ENCODE data around the gene PEF1.

The PEF1 gene

GRCh38 chr1:31681415-31681814 lies 36.7 kb upstream of the PEF1 start:
- no peak overlapping the region for H3K4me3 ChIP-seq (ENCODE audit: low read depth, low read length)
- H3K9me3 ChIP-seq (ENCODE audit: control insufficient read depth, insufficient read depth, low read length): no peaks in the 10 kb centered on the region
- H3K27me3 ChIP-seq (ENCODE audit: control insufficient read depth, insufficient read depth, low read length): no peaks in the 10 kb centered on the region
- H3K36me3 ChIP-seq (ENCODE audit: control insufficient read depth, insufficient read depth, low read length): peaks cover 3% of the 10 kb centered on the region; the same call in 1 of the 2 replicates
- H3K9ac ChIP-seq (ENCODE audit: low read depth, low read length): no peak overlapping the region
- H3K4me1 ChIP-seq (ENCODE audit: control insufficient read depth, insufficient read depth, low read length): no peaks in the 10 kb centered on the region
- no peak overlapping the region for H3K27ac ChIP-seq (ENCODE audit: low read depth, low read length)

- Histone ChIP-seq H3K36me3 (ENCODE audit: control insufficient read depth, insufficient read depth, low read length) (peaks cover 3% of the 10 kb centered on the region; the same call in 1 of the 2 replicates), H3K4me1 (ENCODE audit: control insufficient read depth, insufficient read depth, low read length) (peaks cover 3% of the 10 kb centered on the region; the same call in 1 of the 2 replicates), H3K9me3 (ENCODE audit: control insufficient read depth, insufficient read depth, low read length) (no peaks in the 10 kb centered on the region), H3K4me3 (ENCODE audit: low read depth, low read length) (no peak overlapping the region), H3K9ac (ENCODE audit: low read depth, low read length) (no peak overlapping the region), H3K27me3 (ENCODE audit: control insufficient read depth, insufficient read depth, low read length) (no peaks in the 10 kb centered on the region), H3K27ac (ENCODE audit: low read depth, low read length) (no peak overlapping the region)
Observed at GRCh38 chr1:31679676-31680230, 35.1 kb upstream of the PEF1 start.

- Histone ChIP-seq H3K27ac (ENCODE audit: low read depth, low read length) (no peak overlapping the region), H3K9ac (ENCODE audit: low read depth, low read length) (no peak overlapping the region), H3K4me3 (ENCODE audit: low read depth, low read length) (no peak overlapping the region), H3K36me3 (ENCODE audit: control insufficient read depth, insufficient read depth, low read length) (peaks cover 3% of the 10 kb centered on the region; the same call in 1 of the 2 replicates), H3K4me1 (ENCODE audit: control insufficient read depth, insufficient read depth, low read length) (peaks cover 6% of the 10 kb centered on the region; the same call in 1 of the 2 replicates), H3K9me3 (ENCODE audit: control insufficient read depth, insufficient read depth, low read length) (no peaks in the 10 kb centered on the region), H3K27me3 (ENCODE audit: control insufficient read depth, insufficient read depth, low read length) (no peaks in the 10 kb centered on the region)
Observed at GRCh38 chr1:31679091-31679490, 34.4 kb upstream of the PEF1 start.

GRCh38 chr1:31678681-31679080 lies 34.0 kb upstream of the PEF1 start:
- no peaks in the 10 kb centered on the region for H3K9me3 ChIP-seq (ENCODE audit: control insufficient read depth, insufficient read depth, low read length)
- H3K27ac ChIP-seq (ENCODE audit: low read depth, low read length): no peak overlapping the region
- H3K4me1 ChIP-seq (ENCODE audit: control insufficient read depth, insufficient read depth, low read length): peaks cover 6% of the 10 kb centered on the region; the same call in 1 of the 2 replicates
- no peaks in the 10 kb centered on the region for H3K27me3 ChIP-seq (ENCODE audit: control insufficient read depth, insufficient read depth, low read length)
- no peak overlapping the region for H3K4me3 ChIP-seq (ENCODE audit: low read depth, low read length)
- peaks cover 3% of the 10 kb centered on the region; the same call in 1 of the 2 replicates for H3K36me3 ChIP-seq (ENCODE audit: control insufficient read depth, insufficient read depth, low read length)
- no peak overlapping the region for H3K9ac ChIP-seq (ENCODE audit: low read depth, low read length)

- no peak overlapping the region for H3K4me3 ChIP-seq (ENCODE audit: low read depth, low read length)
- peaks cover 6% of the 10 kb centered on the region; the same call in 1 of the 2 replicates for H3K4me1 ChIP-seq (ENCODE audit: control insufficient read depth, insufficient read depth, low read length)
- H3K9me3 ChIP-seq (ENCODE audit: control insufficient read depth, insufficient read depth, low read length): no peaks in the 10 kb centered on the region
- no peak overlapping the region for H3K27ac ChIP-seq (ENCODE audit: low read depth, low read length)
- H3K27me3 ChIP-seq (ENCODE audit: control insufficient read depth, insufficient read depth, low read length): no peaks in the 10 kb centered on the region
- H3K36me3 ChIP-seq (ENCODE audit: control insufficient read depth, insufficient read depth, low read length): peaks cover 3% of the 10 kb centered on the region; the same call in 1 of the 2 replicates
- H3K9ac ChIP-seq (ENCODE audit: low read depth, low read length): no peak overlapping the region
Observed at GRCh38 chr1:31677949-31678348, 33.3 kb upstream of the PEF1 start.

- Histone ChIP-seq H3K4me3 (ENCODE audit: low read depth, low read length) (no peak overlapping the region), H3K27ac (ENCODE audit: low read depth, low read length) (no peak overlapping the region), H3K27me3 (ENCODE audit: control insufficient read depth, insufficient read depth, low read length) (no peaks in the 10 kb centered on the region), H3K4me1 (ENCODE audit: control insufficient read depth, insufficient read depth, low read length) (peaks cover 6% of the 10 kb centered on the region; the same call in 1 of the 2 replicates), H3K9me3 (ENCODE audit: control insufficient read depth, insufficient read depth, low read length) (no peaks in the 10 kb centered on the region), H3K36me3 (ENCODE audit: control insufficient read depth, insufficient read depth, low read length) (no peaks in the 10 kb centered on the region), H3K9ac (ENCODE audit: low read depth, low read length) (no peak overlapping the region)
Observed at GRCh38 chr1:31677401-31677800, 32.7 kb upstream of the PEF1 start.

- H3K4me1 ChIP-seq (ENCODE audit: control insufficient read depth, insufficient read depth, low read length): peaks cover 7% of the 10 kb centered on the region
- no peak overlapping the region for H3K4me3 ChIP-seq (ENCODE audit: low read depth, low read length)
- H3K36me3 ChIP-seq (ENCODE audit: control insufficient read depth, insufficient read depth, low read length): no peaks in the 10 kb centered on the region
- H3K27me3 ChIP-seq (ENCODE audit: control insufficient read depth, insufficient read depth, low read length): no peaks in the 10 kb centered on the region
- H3K9me3 ChIP-seq (ENCODE audit: control insufficient read depth, insufficient read depth, low read length): no peaks in the 10 kb centered on the region
- H3K9ac ChIP-seq (ENCODE audit: low read depth, low read length): no peak overlapping the region
- no peak overlapping the region for H3K27ac ChIP-seq (ENCODE audit: low read depth, low read length)
Observed at GRCh38 chr1:31675756-31676155, 31.1 kb upstream of the PEF1 start.

GRCh38 chr1:31675161-31675560 lies 30.5 kb upstream of the PEF1 start:
- Histone ChIP-seq H3K9me3 (ENCODE audit: control insufficient read depth, insufficient read depth, low read length) (no peaks in the 10 kb centered on the region), H3K27me3 (ENCODE audit: control insufficient read depth, insufficient read depth, low read length) (no peaks in the 10 kb centered on the region), H3K36me3 (ENCODE audit: control insufficient read depth, insufficient read depth, low read length) (no peaks in the 10 kb centered on the region), H3K4me3 (ENCODE audit: low read depth, low read length) (no peak overlapping the region), H3K4me1 (ENCODE audit: control insufficient read depth, insufficient read depth, low read length) (peaks cover 13% of the 10 kb centered on the region), H3K9ac (ENCODE audit: low read depth, low read length) (no peak overlapping the region), H3K27ac (ENCODE audit: low read depth, low read length) (no peak overlapping the region)

GRCh38 chr1:31674626-31675025 lies 29.9 kb upstream of the PEF1 start:
- Histone ChIP-seq H3K4me3 (ENCODE audit: low read depth, low read length) (no peak overlapping the region), H3K27me3 (ENCODE audit: control insufficient read depth, insufficient read depth, low read length) (no peaks in the 10 kb centered on the region), H3K27ac (ENCODE audit: low read depth, low read length) (no peak overlapping the region), H3K4me1 (ENCODE audit: control insufficient read depth, insufficient read depth, low read length) (peaks cover 18% of the 10 kb centered on the region), H3K9ac (ENCODE audit: low read depth, low read length) (no peak overlapping the region; the same call in 1 of the 2 replicates), H3K9me3 (ENCODE audit: control insufficient read depth, insufficient read depth, low read length) (no peaks in the 10 kb centered on the region), H3K36me3 (ENCODE audit: control insufficient read depth, insufficient read depth, low read length) (no peaks in the 10 kb centered on the region)

- Histone ChIP-seq H3K4me3 (ENCODE audit: low read depth, low read length) (no peak overlapping the region), H3K27me3 (ENCODE audit: control insufficient read depth, insufficient read depth, low read length) (no peaks in the 10 kb centered on the region), H3K9me3 (ENCODE audit: control insufficient read depth, insufficient read depth, low read length) (no peaks in the 10 kb centered on the region), H3K27ac (ENCODE audit: low read depth, low read length) (no peak overlapping the region), H3K36me3 (ENCODE audit: control insufficient read depth, insufficient read depth, low read length) (no peaks in the 10 kb centered on the region), H3K9ac (ENCODE audit: low read depth, low read length) (no peak overlapping the region), H3K4me1 (ENCODE audit: control insufficient read depth, insufficient read depth, low read length) (peaks cover 23% of the 10 kb centered on the region)
Observed at GRCh38 chr1:31673433-31673832, 28.8 kb upstream of the PEF1 start.

- H3K27me3 ChIP-seq (ENCODE audit: control insufficient read depth, insufficient read depth, low read length): no peaks in the 10 kb centered on the region
- H3K36me3 ChIP-seq (ENCODE audit: control insufficient read depth, insufficient read depth, low read length): no peaks in the 10 kb centered on the region
- peaks cover 23% of the 10 kb centered on the region for H3K4me1 ChIP-seq (ENCODE audit: control insufficient read depth, insufficient read depth, low read length)
- no peaks in the 10 kb centered on the region for H3K9me3 ChIP-seq (ENCODE audit: control insufficient read depth, insufficient read depth, low read length)
- H3K4me3 ChIP-seq (ENCODE audit: low read depth, low read length): no peak overlapping the region
- no peak overlapping the region for H3K9ac ChIP-seq (ENCODE audit: low read depth, low read length)
- no peak overlapping the region for H3K27ac ChIP-seq (ENCODE audit: low read depth, low read length)
Observed at GRCh38 chr1:31672986-31673385, 28.3 kb upstream of the PEF1 start.

Measured in HUES48 (cell line).